Gastroesophageal sphincter (tissue), 3 donors: Measurements from ENCODE around the gene CADPS2.

ENCODE experiments used
- EP300 ChIP-seq: sonication (generic); formaldehyde crosslinking; IDR thresholded peaks from one replicate; pipeline ENCODE4 v1.6.1; 2017; ENCODE audit warnings: antibody characterized with exemption, mild to moderate bottlenecking
- POLR2A ChIP-seq, 2 donors: fragments of 450-650 bp; IDR thresholded peaks; one replicate each; pipeline ENCODE4 v1.6.1; 2017; ENCODE audit warnings: antibody characterized with exemption in 2 of 2, mild to moderate bottlenecking in 2 of 2, moderate library complexity in 1 of 2
- TF ChIP-seq, protein P1 (sequence below), 4 experiments: fragments of 200-600 bp in 2 of 4; fragments of 450-650 bp in 2 of 4; sonication (generic) in 1 of 4; IDR thresholded peaks; one replicate each; pipeline ENCODE4 v1.5.1; 2017 to 2019; ENCODE audit warnings: antibody characterized with exemption in 4 of 4, mild to moderate bottlenecking in 2 of 4, moderate library complexity in 2 of 4

DNA sequence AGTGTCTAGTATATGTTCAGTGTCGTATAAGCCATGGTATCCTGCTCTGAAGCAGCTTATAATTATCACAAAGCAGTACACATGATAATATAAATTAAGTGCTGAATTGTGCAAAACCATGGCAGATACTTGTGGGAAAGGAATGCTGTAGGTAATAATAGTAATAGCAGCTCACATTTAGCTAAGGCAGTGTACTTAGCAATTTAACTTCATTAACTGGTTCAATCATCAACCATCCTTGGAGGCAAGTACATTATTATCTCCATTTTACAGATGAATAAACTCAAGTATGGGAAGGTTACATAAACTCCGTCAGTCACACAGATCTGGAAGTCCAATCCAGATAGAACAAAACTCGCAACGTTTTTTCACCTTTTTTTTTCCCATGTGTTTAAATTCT is 161.9 kb downstream of the CADPS2 start:
- TF ChIP-seq POLR2A (IDR thresholded peaks at IDR 0.05): no peak
- TF ChIP-seq, protein P1, sequence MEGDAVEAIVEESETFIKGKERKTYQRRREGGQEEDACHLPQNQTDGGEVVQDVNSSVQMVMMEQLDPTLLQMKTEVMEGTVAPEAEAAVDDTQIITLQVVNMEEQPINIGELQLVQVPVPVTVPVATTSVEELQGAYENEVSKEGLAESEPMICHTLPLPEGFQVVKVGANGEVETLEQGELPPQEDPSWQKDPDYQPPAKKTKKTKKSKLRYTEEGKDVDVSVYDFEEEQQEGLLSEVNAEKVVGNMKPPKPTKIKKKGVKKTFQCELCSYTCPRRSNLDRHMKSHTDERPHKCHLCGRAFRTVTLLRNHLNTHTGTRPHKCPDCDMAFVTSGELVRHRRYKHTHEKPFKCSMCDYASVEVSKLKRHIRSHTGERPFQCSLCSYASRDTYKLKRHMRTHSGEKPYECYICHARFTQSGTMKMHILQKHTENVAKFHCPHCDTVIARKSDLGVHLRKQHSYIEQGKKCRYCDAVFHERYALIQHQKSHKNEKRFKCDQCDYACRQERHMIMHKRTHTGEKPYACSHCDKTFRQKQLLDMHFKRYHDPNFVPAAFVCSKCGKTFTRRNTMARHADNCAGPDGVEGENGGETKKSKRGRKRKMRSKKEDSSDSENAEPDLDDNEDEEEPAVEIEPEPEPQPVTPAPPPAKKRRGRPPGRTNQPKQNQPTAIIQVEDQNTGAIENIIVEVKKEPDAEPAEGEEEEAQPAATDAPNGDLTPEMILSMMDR (IDR thresholded peaks at IDR 0.05): no peak
- no peak for TF ChIP-seq EP300
